DOHH2 (cell line): Measurements from ENCODE around the gene PPP1R13B.

Experiments
- H3F3A ChIP-seq: fragments of 200-600 bp; sonication (generic), shearing (Covaris generic); 2 replicates; pipeline ENCODE4 v1.6.0; 2016; ENCODE audit warnings: antibody characterized with exemption, mild to moderate bottlenecking; ENCODE audit not compliant: control insufficient read depth, insufficient read depth
- H3K27ac ChIP-seq: fragments of 200-600 bp; sonication (generic); 2 replicates; pipeline ENCODE4 v1.5.1; 2014; ENCODE audit warnings: low read depth, mild to moderate bottlenecking, low read length, moderate library complexity
- H3K27me3 ChIP-seq: fragments of 200-600 bp; sonication (generic); 2 replicates; pipeline ENCODE4 v1.6.1; 2014; ENCODE audit warnings: mild to moderate bottlenecking, low read length, mixed read lengths; ENCODE audit not compliant: control insufficient read depth
- H3K36me3 ChIP-seq: fragments of 200-600 bp; sonication (generic); 2 replicates; pipeline ENCODE4 v1.6.1; 2014; ENCODE audit warnings: mild to moderate bottlenecking, low read length, moderate library complexity, mixed read lengths; ENCODE audit not compliant: control insufficient read depth
- H3K4me1 ChIP-seq: fragments of 200-600 bp; sonication (generic); 2 replicates; pipeline ENCODE4 v1.6.1; 2014; ENCODE audit warnings: mild to moderate bottlenecking, low read length, mixed read lengths; ENCODE audit not compliant: control insufficient read depth
- H3K4me2 ChIP-seq: fragments of 200-600 bp; sonication (generic); 2 replicates; pipeline ENCODE4 v1.6.0; 2014; ENCODE audit warnings: mild to moderate bottlenecking, low read length, moderate library complexity
- H3K4me3 ChIP-seq: fragments of 200-600 bp; sonication (generic); 2 replicates; pipeline ENCODE4 v1.5.1; 2014; ENCODE audit warnings: mild to moderate bottlenecking, low read length, mixed read lengths
- H3K79me2 ChIP-seq: fragments of 200-600 bp; sonication (generic); 2 replicates; pipeline ENCODE4 v1.6.1; 2014; ENCODE audit warnings: mild to moderate bottlenecking, low read length, mixed read lengths; ENCODE audit not compliant: control insufficient read depth
- H3K9me2 ChIP-seq: fragments of 200-600 bp; sonication (generic); replicated peaks from 2 replicates; pipeline ENCODE4 v1.6.1; 2014; ENCODE audit warnings: mild to moderate bottlenecking, low read length, mixed read lengths; ENCODE audit not compliant: control insufficient read depth
- H3K9me3 ChIP-seq: fragments of 200-600 bp; sonication (generic); 2 replicates; pipeline ENCODE4 v1.6.1; 2014; ENCODE audit warnings: antibody characterized with exemption, low read length, mixed read lengths; ENCODE audit not compliant: control insufficient read depth, insufficient read depth
- H4K20me1 ChIP-seq: fragments of 200-600 bp; sonication (generic); 2 replicates; pipeline ENCODE4 v1.6.0; 2014; ENCODE audit warnings: low read depth, mild to moderate bottlenecking, antibody characterized with exemption, low read length, moderate library complexity; ENCODE audit not compliant: control insufficient read depth, insufficient read depth
- CTCF ChIP-seq: fragments of 200-600 bp; sonication (generic); IDR thresholded peaks from one replicate; pipeline ENCODE4 v1.5.1; 2014; ENCODE audit warnings: antibody characterized with exemption, mild to moderate bottlenecking, low read depth, low read length; ENCODE audit not compliant: poor library complexity, severe bottlenecking
- EZH2phosphoT487 ChIP-seq: fragments of 200-600 bp; sonication (generic); IDR thresholded peaks from 2 replicates; pipeline ENCODE4 v1.6.1; 2017; ENCODE audit warnings: borderline replicate concordance, mild to moderate bottlenecking, antibody characterized with exemption, low read length, moderate library complexity, mixed read lengths

The PPP1R13B gene

GRCh38 chr14:103696070-103696402, 151.3 kb downstream of the PPP1R13B start:
- Histone ChIP-seq H4K20me1 (no peaks in the 10 kb centered on the region; the same call in 1 of the 2 replicates), H3K27me3 (no peaks in the 10 kb centered on the region), H3K4me3 (peak overlapping the region; percentile 52), H3K4me1 (peaks cover 98% of the 10 kb centered on the region), H3K79me2 (peaks cover 64% of the 10 kb centered on the region), H3K4me2 (peak overlapping the region; percentile 69), H3K9me2 (no peaks in the 10 kb centered on the region), H3F3A (peaks cover 32% of the 10 kb centered on the region), H3K27ac (peak overlapping the region; percentile 73), H3K36me3 (peaks cover 81% of the 10 kb centered on the region), H3K9me3 (no peaks in the 10 kb centered on the region)
- TF ChIP-seq CTCF (no peak), EZH2phosphoT487 (no peak)

DNA sequence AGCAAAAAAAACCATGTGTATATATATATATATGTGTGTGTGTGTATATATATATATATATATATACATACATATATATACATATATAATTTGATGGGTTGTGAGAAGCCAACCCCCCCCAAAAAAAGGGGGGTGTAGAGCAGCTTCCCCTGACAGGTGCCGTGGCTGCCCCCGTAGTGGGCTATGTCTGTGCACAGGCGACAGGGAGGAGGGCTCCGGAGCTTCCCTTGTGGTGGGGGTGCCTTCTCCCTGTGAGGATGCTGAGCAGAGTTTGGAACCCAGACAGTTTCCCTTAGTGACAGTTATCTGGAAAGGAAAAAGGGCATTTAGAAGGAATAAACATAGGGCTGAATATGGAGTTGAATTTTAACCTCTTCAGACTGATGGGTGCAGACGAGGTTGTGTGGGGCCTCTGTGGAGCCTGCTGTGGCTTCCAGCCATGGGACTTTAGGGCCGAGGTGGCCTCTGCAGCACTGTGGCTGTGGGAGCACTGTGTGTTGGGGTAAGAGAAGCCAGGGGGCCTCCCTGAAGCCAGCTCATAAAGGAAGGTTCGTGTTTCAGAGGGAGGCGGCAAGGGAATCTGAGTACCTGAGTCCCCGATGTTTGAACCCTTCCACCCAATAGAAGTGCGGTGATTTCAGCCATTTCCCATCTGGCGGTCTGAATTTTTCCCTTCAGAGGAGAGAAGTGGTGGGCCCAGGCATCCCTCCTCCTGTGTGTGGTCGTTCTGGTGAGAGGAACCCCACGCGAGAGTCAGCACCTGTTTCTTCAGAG, 151.9 kb downstream of the PPP1R13B start:
- TF ChIP-seq CTCF (no peak), EZH2phosphoT487 (no peak)
- H3K4me1 ChIP-seq, result peaks cover 98% of the 10 kb centered on the region
- H3K9me3 ChIP-seq, result no peaks in the 10 kb centered on the region
- peaks cover 78% of the 10 kb centered on the region for H3K36me3 ChIP-seq
- no peaks in the 10 kb centered on the region; the same call in 1 of the 2 replicates for H4K20me1 ChIP-seq
- peak overlapping the region; percentile 73 for H3K27ac ChIP-seq
- peaks cover 38% of the 10 kb centered on the region for H3F3A ChIP-seq
- no peaks in the 10 kb centered on the region for H3K9me2 ChIP-seq
- H3K79me2 ChIP-seq, result peaks cover 61% of the 10 kb centered on the region
- H3K27me3 ChIP-seq, result no peaks in the 10 kb centered on the region
- peak overlapping the region; percentile 69 for H3K4me2 ChIP-seq
- H3K4me3 ChIP-seq, result peak overlapping the region; percentile 52

DNA sequence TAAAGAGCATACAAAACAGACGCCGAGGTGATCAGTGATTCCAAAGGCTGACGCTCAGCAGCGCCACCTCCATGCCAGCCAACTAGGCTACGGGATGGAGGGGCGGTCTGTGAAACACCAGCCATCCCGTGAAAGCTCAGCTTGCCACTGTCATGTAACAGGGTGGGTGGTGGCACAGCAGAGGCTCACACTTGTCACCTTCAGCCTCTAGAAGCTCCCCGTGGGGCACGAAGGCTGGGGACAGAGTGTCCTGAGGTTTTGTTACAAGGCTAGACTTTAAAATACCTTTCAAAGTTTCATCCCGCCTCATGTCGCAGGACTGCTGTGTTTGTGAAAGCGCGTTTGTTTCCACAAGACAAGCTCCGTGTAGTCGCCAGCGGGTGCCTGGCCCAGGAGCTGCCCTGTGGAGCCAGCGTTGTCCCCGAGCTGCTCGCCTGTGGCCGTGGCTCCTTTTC, 152.8 kb downstream of the PPP1R13B start:
- Histone ChIP-seq H4K20me1 (no peaks in the 10 kb centered on the region; the same call in 1 of the 2 replicates), H3K36me3 (peaks cover 74% of the 10 kb centered on the region)

More for the DNA sequence above, 152.8 kb downstream of the PPP1R13B start:
- H3F3A ChIP-seq, result peaks cover 42% of the 10 kb centered on the region
- peaks cover 63% of the 10 kb centered on the region for H3K79me2 ChIP-seq
- H3K27ac ChIP-seq, result peak overlapping the region; percentile 14
- TF ChIP-seq CTCF (peak; percentile 3), EZH2phosphoT487 (no peak)
- no peak overlapping the region for H3K4me3 ChIP-seq
- peaks cover 98% of the 10 kb centered on the region for H3K4me1 ChIP-seq
- peak overlapping the region; percentile 36 for H3K4me2 ChIP-seq
- H3K9me2 ChIP-seq, result no peaks in the 10 kb centered on the region
- H3K27me3 ChIP-seq, result no peaks in the 10 kb centered on the region
- no peaks in the 10 kb centered on the region for H3K9me3 ChIP-seq
